ENCODE data around the gene STPG3.
"Not testable (repeated sequence)": the region's sequence is repeated elsewhere in the genome, so short reads cannot be mapped to it uniquely, and the experiment has no call there.

Gene STPG3

GRCh38 chr9:137236238-137236935 is 14.7 kb upstream of the STPG3 start:
- peak; percentile 87 for TF ChIP-seq CTCF (conservative IDR thresholded peaks at IDR 0.05; ENCODE audit: low read depth, low read length)
- no peak overlapping the region for H3K4me3 ChIP-seq (IDR thresholded peaks at IDR 0.05; ENCODE audit: insufficient read depth, low read depth, low read length)
- H3K9ac ChIP-seq = no peak overlapping the region
- H4K20me1 ChIP-seq (ENCODE audit: insufficient read depth) = no peaks in the 10 kb centered on the region
- H3K27me3 ChIP-seq (ENCODE audit: insufficient read depth, low read depth) = peaks cover 36% of the 10 kb centered on the region
- no peak overlapping the region for H3K27ac ChIP-seq
- H2AFZ ChIP-seq (ENCODE audit: low read depth) = no peak overlapping the region
- peak overlapping the region; percentile 26; the same call in 1 of the 2 replicates for H3K4me2 ChIP-seq
- H3K79me2 ChIP-seq (ENCODE audit: insufficient read depth, low read depth) = no peaks in the 10 kb centered on the region
- no peaks in the 10 kb centered on the region for H3K36me3 ChIP-seq (ENCODE audit: insufficient read depth)
- peaks cover 23% of the 10 kb centered on the region for H3K4me1 ChIP-seq (ENCODE audit: low read depth, poor library complexity, severe bottlenecking)

GRCh38 chr9:137236936-137237421 is 14.1 kb upstream of the STPG3 start:
- peaks cover 23% of the 10 kb centered on the region for H3K4me1 ChIP-seq (ENCODE audit: low read depth, poor library complexity, severe bottlenecking)
- H3K27me3 ChIP-seq (ENCODE audit: insufficient read depth, low read depth) = peaks cover 30% of the 10 kb centered on the region
- H2AFZ ChIP-seq (ENCODE audit: low read depth) = no peak overlapping the region
- TF ChIP-seq CTCF (conservative IDR thresholded peaks at IDR 0.05; ENCODE audit: low read depth, low read length) = no peak
- peaks cover 4% of the 10 kb centered on the region for H3K79me2 ChIP-seq (ENCODE audit: insufficient read depth, low read depth)
- H3K4me3 ChIP-seq (IDR thresholded peaks at IDR 0.05; ENCODE audit: insufficient read depth, low read depth, low read length) = no peak overlapping the region
- no peak overlapping the region for H3K9ac ChIP-seq
- peak overlapping the region; percentile 26; the same call in 1 of the 2 replicates for H3K4me2 ChIP-seq
- no peak overlapping the region for H3K27ac ChIP-seq
- H4K20me1 ChIP-seq (ENCODE audit: insufficient read depth) = peaks cover 2% of the 10 kb centered on the region; the same call in 1 of the 2 replicates
- H3K36me3 ChIP-seq (ENCODE audit: insufficient read depth) = peaks cover under 1% of the 10 kb centered on the region; the same call in 1 of the 2 replicates

- peaks cover 31% of the 10 kb centered on the region for H3K4me1 ChIP-seq (ENCODE audit: low read depth, poor library complexity, severe bottlenecking)
- H3K27me3 ChIP-seq (ENCODE audit: insufficient read depth, low read depth) = peaks cover 22% of the 10 kb centered on the region
These were observed 13.0 kb upstream of the STPG3 start for GRCh38 chr9:137237759-137238726.

GRCh38 chr9:137239541-137240200 is 11.4 kb upstream of the STPG3 start:
- H3K36me3 ChIP-seq (ENCODE audit: insufficient read depth); H3K4me3 ChIP-seq (IDR thresholded peaks at IDR 0.05; ENCODE audit: insufficient read depth, low read depth, low read length): not testable (repeated sequence)
- H3K27ac ChIP-seq = peak overlapping the region; percentile 91
- peaks cover 12% of the 10 kb centered on the region; the same call in 1 of the 2 replicates for H4K20me1 ChIP-seq (ENCODE audit: insufficient read depth)
- H3K79me2 ChIP-seq (ENCODE audit: insufficient read depth, low read depth) = peaks cover 17% of the 10 kb centered on the region
- peak overlapping the region; percentile 72 for H2AFZ ChIP-seq (ENCODE audit: low read depth)
- H3K9ac ChIP-seq = peak overlapping the region; percentile 82
- peak overlapping the region; percentile 58 for H3K4me2 ChIP-seq
- peaks cover 31% of the 10 kb centered on the region for H3K4me1 ChIP-seq (ENCODE audit: low read depth, poor library complexity, severe bottlenecking)
- peaks cover 12% of the 10 kb centered on the region for H3K27me3 ChIP-seq (ENCODE audit: insufficient read depth, low read depth)

More at GRCh38 chr9:137237759-137238726, 13.0 kb upstream of the STPG3 start:
- H3K4me2 ChIP-seq = no peak overlapping the region; the same call in 1 of the 2 replicates
- TF ChIP-seq CTCF (conservative IDR thresholded peaks at IDR 0.05; ENCODE audit: low read depth, low read length) = no peak
- no peak overlapping the region for H3K4me3 ChIP-seq (IDR thresholded peaks at IDR 0.05; ENCODE audit: insufficient read depth, low read depth, low read length)
- H3K27ac ChIP-seq = no peak overlapping the region
- H4K20me1 ChIP-seq (ENCODE audit: insufficient read depth) = peaks cover 12% of the 10 kb centered on the region; the same call in 1 of the 2 replicates
- H3K79me2 ChIP-seq (ENCODE audit: insufficient read depth, low read depth) = peaks cover 15% of the 10 kb centered on the region
- no peak overlapping the region for H3K9ac ChIP-seq
- peaks cover 7% of the 10 kb centered on the region; the same call in 1 of the 2 replicates for H3K36me3 ChIP-seq (ENCODE audit: insufficient read depth)
- no peak overlapping the region for H2AFZ ChIP-seq (ENCODE audit: low read depth)
